HCT116 (cell line): ENCODE data around the gene PARVG. TPM values are rescaled to one million over a fixed set of nuclear protein-coding genes. Genes with fewer than 3 reads are reported as not detected.

ENCODE experiments used
- ATAC-seq: fragments of 200-7000 bp; cut with Tn5 transposase; 2 replicates; pipeline ENCODE4 v1.9.1; 2020; ENCODE audit warnings: mild to moderate bottlenecking, moderate library complexity
- BruUV-seq: library from RNA; stranded (reverse); fragments of 400-500 nt; replicated peaks from 2 replicates; lab custom pipeline; 2021; lab: Mats Ljungman, UMichigan
- CTCF ChIA-PET: fragments of 300-600 bp; sonication (Branson Sonifier 250); formaldehyde crosslinking; loops from one replicate; lab custom pipeline; 2021; ENCODE audit warnings: antibody characterized with exemption; lab: Charles Lee
- POLR2A ChIA-PET: fragments of 300-600, 350-600 bp; sonication (Branson Sonifier 250); formaldehyde crosslinking; loops from one replicate; lab custom pipeline; 2021; ENCODE audit warnings: antibody characterized with exemption; lab: Charles Lee
- RAD21 ChIA-PET, 2 experiments: fragments of 300-600 bp; sonication (Branson Sonifier 250); formaldehyde crosslinking; loops; one replicate each; lab custom pipeline; 2023; ENCODE audit warnings: low total read pairs in 2 of 2; ENCODE audit not compliant: uncharacterized antibody in 2 of 2, unreplicated experiment in 2 of 2, low non-redundant PET in 1 of 2; lab: Charles Lee
- DNase-seq: peaks from one replicate; pipeline ENCODE4 v3.0.0-alpha.2; 2010; ENCODE audit warnings: low read depth, low spot score
- H2AFZ ChIP-seq: fragments of 200-600 bp; shearing (Covaris generic), sonication (generic); 2 replicates; pipeline ENCODE4 v1.6.1; 2017; ENCODE audit warnings: low read depth, mixed run types, mixed read lengths, antibody characterized with exemption, low read length; ENCODE audit not compliant: poor library complexity, severe bottlenecking
- H3K27ac ChIP-seq: 2 replicates; pipeline ENCODE4 v1.5.1; 2012; ENCODE audit warnings: low read depth, low read length
- H3K27me3 ChIP-seq: fragments of 200-600 bp; sonication (generic); 2 replicates; pipeline ENCODE4 v1.6.1; 2016; ENCODE audit warnings: mixed run types, low read length, mixed read lengths; ENCODE audit not compliant: insufficient read depth
- H3K36me3 ChIP-seq, 2 experiments: fragments of 200-500 bp in 1 of 2; fragments of 200-600 bp in 1 of 2; sonication (Bioruptor generic) in 1 of 2; sonication (generic) in 1 of 2; 2 replicates each; pipeline versions ENCODE4 v1.5.1 to v1.6.1; 2014 to 2016; ENCODE audit warnings: low read length in 2 of 2, inconsistent platforms in 1 of 2, mixed read lengths in 1 of 2, mixed run types in 1 of 2; ENCODE audit not compliant: insufficient read depth in 2 of 2, control insufficient read depth in 1 of 2
- H3K4me1 ChIP-seq, 2 experiments: fragments of 200-600 bp in 1 of 2; sonication (generic) in 1 of 2; 2 replicates each; pipeline versions ENCODE4 v1.5.1 to v1.6.1; 2012 to 2017; ENCODE audit warnings: low read length in 2 of 2, inconsistent platforms in 1 of 2, mild to moderate bottlenecking in 1 of 2, mixed read lengths in 1 of 2, mixed run types in 1 of 2, moderate library complexity in 1 of 2; ENCODE audit not compliant: insufficient read depth in 2 of 2, control insufficient read depth in 1 of 2
- H3K4me2 ChIP-seq: fragments of 200-600 bp; sonication (generic); 2 replicates; pipeline ENCODE4 v1.6.1; 2017; ENCODE audit warnings: mixed run types, low read length, mixed read lengths
- H3K4me3 ChIP-seq, 2 experiments: fragments of 200-600 bp in 1 of 2; sonication (generic) in 1 of 2; replicated peaks in 1 of 2; 2 replicates each; pipeline ENCODE4 v1.5.1; 2011 to 2016; ENCODE audit warnings: low read length in 2 of 2, control low read depth in 1 of 2, low read depth in 1 of 2, mild to moderate bottlenecking in 1 of 2, mixed read lengths in 1 of 2, mixed run types in 1 of 2
- H3K79me2 ChIP-seq: fragments of 200-600 bp; sonication (generic); 2 replicates; pipeline ENCODE4 v1.6.1; 2017; ENCODE audit warnings: mild to moderate bottlenecking, mixed run types, low read length, moderate library complexity, mixed read lengths; ENCODE audit not compliant: insufficient read depth
- H3K9ac ChIP-seq: fragments of 200-600 bp; sonication (generic); 2 replicates; pipeline ENCODE4 v1.6.1; 2016; ENCODE audit warnings: low read length, mixed read lengths
- H3K9me2 ChIP-seq: fragments of 200-600 bp; sonication (generic), shearing (Covaris generic); 2 replicates; pipeline ENCODE4 v1.6.1; 2017; ENCODE audit warnings: mixed run types, mild to moderate bottlenecking, moderate library complexity; ENCODE audit not compliant: insufficient read depth
- H3K9me3 ChIP-seq, 2 experiments: fragments of 200-500 bp in 1 of 2; fragments of 200-600 bp in 1 of 2; sonication (Bioruptor generic) in 1 of 2; sonication (generic) in 1 of 2; 2 replicates each; pipeline ENCODE4 v1.6.1; 2014 to 2017; ENCODE audit warnings: low read length in 2 of 2, mixed read lengths in 2 of 2, inconsistent platforms in 1 of 2, low read depth in 1 of 2, mild to moderate bottlenecking in 1 of 2, mixed run types in 1 of 2, moderate library complexity in 1 of 2; ENCODE audit not compliant: control insufficient read depth in 1 of 2, insufficient read depth in 1 of 2
- H4K20me1 ChIP-seq: fragments of 200-600 bp; sonication (generic), shearing (Covaris generic); 2 replicates; pipeline ENCODE4 v1.6.1; 2017; ENCODE audit warnings: mixed run types, mild to moderate bottlenecking, moderate library complexity; ENCODE audit not compliant: insufficient read depth
- CBX3 ChIP-seq: IDR thresholded peaks from 2 replicates; pipeline ENCODE4 v1.6.1; 2012; ENCODE audit warnings: low read depth
- CEBPB ChIP-seq: IDR thresholded peaks from 2 replicates; pipeline ENCODE4 v1.6.1; 2012; ENCODE audit warnings: low read depth
- EGR1 ChIP-seq: IDR thresholded peaks from 2 replicates; pipeline ENCODE4 v1.6.1; 2012; ENCODE audit warnings: low read depth
- ELF1 ChIP-seq: IDR thresholded peaks from 2 replicates; pipeline ENCODE4 v1.6.1; 2012; ENCODE audit warnings: low read depth, borderline replicate concordance
- EZH2 ChIP-seq: fragments of 200-600 bp; sonication (generic); IDR thresholded peaks from 2 replicates; pipeline ENCODE4 v1.6.1; 2017; ENCODE audit warnings: antibody characterized with exemption, mixed run types
- EZH2phosphoT487 ChIP-seq: fragments of 200-600 bp; IDR thresholded peaks from 2 replicates; pipeline ENCODE4 v1.6.1; 2018; ENCODE audit warnings: antibody characterized with exemption, borderline replicate concordance
- FOSL1 ChIP-seq: IDR thresholded peaks from 2 replicates; pipeline ENCODE4 v1.6.1; 2012; ENCODE audit warnings: low read depth
- JUND ChIP-seq: IDR thresholded peaks from 2 replicates; pipeline ENCODE4 v1.6.1; 2012
- POLR2A ChIP-seq: IDR thresholded peaks from 2 replicates; pipeline ENCODE4 v1.7.0; 2011; ENCODE audit warnings: borderline replicate concordance; ENCODE audit not compliant: insufficient read depth, insufficient read length; ENCODE audit errors: extremely low read depth
- RAD21 ChIP-seq: IDR thresholded peaks from 2 replicates; pipeline ENCODE4 v1.6.1; 2012; ENCODE audit warnings: low read depth, mild to moderate bottlenecking
- SIN3A ChIP-seq: IDR thresholded peaks from 2 replicates; pipeline ENCODE4 v1.6.1; 2012; ENCODE audit warnings: low read depth
- SP1 ChIP-seq: IDR thresholded peaks from 2 replicates; pipeline ENCODE4 v1.6.1; 2012; ENCODE audit warnings: low read depth
- YY1 ChIP-seq: IDR thresholded peaks from 2 replicates; pipeline ENCODE4 v1.6.1; 2011; ENCODE audit warnings: low read length, low read depth, moderate library complexity, mild to moderate bottlenecking; ENCODE audit not compliant: insufficient replicate concordance; ENCODE audit errors: extremely low read depth
- ZFX ChIP-seq: fragments of 450-650 bp; IDR thresholded peaks from 2 replicates; pipeline ENCODE4 v1.6.1; 2017
- ZNF274 ChIP-seq: fragments of 200-500 bp; sonication (Bioruptor generic); IDR thresholded peaks from 2 replicates; pipeline ENCODE4 v1.6.1; 2014; ENCODE audit warnings: mild to moderate bottlenecking, low read depth, low read length, inconsistent platforms
- intact Hi-C: fragments of 100-400 bp; cut with micrococcal nuclease; formaldehyde crosslinking; loops from 2 replicates; pipeline ENCODE4 v1.10.0; 2022
- total RNA-seq: library from RNA; stranded (reverse); gene quantifications from one replicate; pipeline ENCODE4 v1.2.1, GENCODE V29; 2021; ENCODE audit not compliant: unreplicated experiment
- TF ChIP-seq, protein P1 (sequence below): IDR thresholded peaks from 2 replicates; pipeline ENCODE4 v1.6.1; 2012; ENCODE audit warnings: low read depth
- TF ChIP-seq, protein P2 (sequence below): IDR thresholded peaks from 2 replicates; pipeline ENCODE4 v1.6.1; 2012
- TF ChIP-seq, protein P3 (sequence below): IDR thresholded peaks from 2 replicates; pipeline ENCODE4 v1.6.1; 2011; ENCODE audit warnings: mild to moderate bottlenecking, low read length, moderate library complexity; ENCODE audit not compliant: insufficient replicate concordance; ENCODE audit errors: extremely low read depth
- TF ChIP-seq, protein P4 (sequence below): IDR thresholded peaks from 2 replicates; pipeline ENCODE4 v1.6.1; 2012

Gene PARVG
- total RNA-seq, 1 experiment from 2014 or later: 0.57 TPM

DNA sequence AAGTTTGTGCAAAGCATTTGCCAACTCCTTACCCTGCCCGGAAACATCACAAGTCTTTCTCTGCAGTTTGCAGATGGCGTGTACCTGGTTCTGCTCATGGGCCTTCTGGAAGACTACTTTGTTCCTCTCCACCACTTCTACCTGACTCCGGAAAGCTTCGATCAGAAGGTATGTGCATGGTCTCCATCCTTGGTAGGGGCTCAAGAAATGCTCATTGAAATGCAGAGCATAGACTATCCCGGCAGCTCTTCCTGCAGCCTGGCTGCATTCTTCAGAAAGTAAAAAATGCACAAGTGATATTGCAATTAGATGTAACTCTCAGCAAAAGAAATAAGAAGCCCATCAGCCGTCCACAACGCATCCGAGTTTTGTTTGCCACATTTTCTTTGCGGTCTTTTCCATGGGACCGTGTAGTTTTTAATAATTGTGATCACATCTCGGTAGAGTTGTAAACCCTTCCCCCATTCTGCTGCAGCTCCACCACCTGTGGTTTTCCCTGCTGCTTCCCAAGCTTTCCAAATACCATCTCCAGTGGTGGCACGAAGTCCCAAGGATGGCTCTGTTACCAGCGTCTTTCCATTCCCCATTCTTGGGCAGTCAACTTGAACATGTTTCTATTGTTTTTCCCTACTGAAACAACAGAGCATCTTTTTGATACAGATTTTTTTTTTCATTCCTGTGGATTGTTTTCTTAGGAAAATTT, 22.7 kb upstream of the PARVG start:
- ChIA-PET CTCF (no interaction called here), RAD21 (no interaction called here), POLR2A (no interaction called here)
- intact Hi-C loops: no loop called here
- H3K9me2 ChIP-seq: no peaks in the 10 kb centered on the region
- no peaks in the 10 kb centered on the region for H3K9me3 ChIP-seq
- H3K27me3 ChIP-seq: no peaks in the 10 kb centered on the region
- no peak overlapping the region for H2AFZ ChIP-seq
- DNase-seq (no peak), ATAC-seq (no peak)
- TF ChIP-seq JUND (no peak), EZH2 (no peak), CBX3 (no peak), YY1 (no peak), SIN3A (no peak), POLR2A (no peak), FOSL1 (no peak), ZNF274 (no peak), ELF1 (no peak), EZH2phosphoT487 (no peak), SP1 (no peak), CEBPB (no peak), RAD21 (no peak), ZFX (no peak), EGR1 (no peak)
- TF ChIP-seq, protein P1, sequence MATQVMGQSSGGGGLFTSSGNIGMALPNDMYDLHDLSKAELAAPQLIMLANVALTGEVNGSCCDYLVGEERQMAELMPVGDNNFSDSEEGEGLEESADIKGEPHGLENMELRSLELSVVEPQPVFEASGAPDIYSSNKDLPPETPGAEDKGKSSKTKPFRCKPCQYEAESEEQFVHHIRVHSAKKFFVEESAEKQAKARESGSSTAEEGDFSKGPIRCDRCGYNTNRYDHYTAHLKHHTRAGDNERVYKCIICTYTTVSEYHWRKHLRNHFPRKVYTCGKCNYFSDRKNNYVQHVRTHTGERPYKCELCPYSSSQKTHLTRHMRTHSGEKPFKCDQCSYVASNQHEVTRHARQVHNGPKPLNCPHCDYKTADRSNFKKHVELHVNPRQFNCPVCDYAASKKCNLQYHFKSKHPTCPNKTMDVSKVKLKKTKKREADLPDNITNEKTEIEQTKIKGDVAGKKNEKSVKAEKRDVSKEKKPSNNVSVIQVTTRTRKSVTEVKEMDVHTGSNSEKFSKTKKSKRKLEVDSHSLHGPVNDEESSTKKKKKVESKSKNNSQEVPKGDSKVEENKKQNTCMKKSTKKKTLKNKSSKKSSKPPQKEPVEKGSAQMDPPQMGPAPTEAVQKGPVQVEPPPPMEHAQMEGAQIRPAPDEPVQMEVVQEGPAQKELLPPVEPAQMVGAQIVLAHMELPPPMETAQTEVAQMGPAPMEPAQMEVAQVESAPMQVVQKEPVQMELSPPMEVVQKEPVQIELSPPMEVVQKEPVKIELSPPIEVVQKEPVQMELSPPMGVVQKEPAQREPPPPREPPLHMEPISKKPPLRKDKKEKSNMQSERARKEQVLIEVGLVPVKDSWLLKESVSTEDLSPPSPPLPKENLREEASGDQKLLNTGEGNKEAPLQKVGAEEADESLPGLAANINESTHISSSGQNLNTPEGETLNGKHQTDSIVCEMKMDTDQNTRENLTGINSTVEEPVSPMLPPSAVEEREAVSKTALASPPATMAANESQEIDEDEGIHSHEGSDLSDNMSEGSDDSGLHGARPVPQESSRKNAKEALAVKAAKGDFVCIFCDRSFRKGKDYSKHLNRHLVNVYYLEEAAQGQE: no peak
- TF ChIP-seq, protein P2, sequence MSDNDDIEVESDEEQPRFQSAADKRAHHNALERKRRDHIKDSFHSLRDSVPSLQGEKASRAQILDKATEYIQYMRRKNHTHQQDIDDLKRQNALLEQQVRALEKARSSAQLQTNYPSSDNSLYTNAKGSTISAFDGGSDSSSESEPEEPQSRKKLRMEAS: no peak
- TF ChIP-seq, protein P3, sequence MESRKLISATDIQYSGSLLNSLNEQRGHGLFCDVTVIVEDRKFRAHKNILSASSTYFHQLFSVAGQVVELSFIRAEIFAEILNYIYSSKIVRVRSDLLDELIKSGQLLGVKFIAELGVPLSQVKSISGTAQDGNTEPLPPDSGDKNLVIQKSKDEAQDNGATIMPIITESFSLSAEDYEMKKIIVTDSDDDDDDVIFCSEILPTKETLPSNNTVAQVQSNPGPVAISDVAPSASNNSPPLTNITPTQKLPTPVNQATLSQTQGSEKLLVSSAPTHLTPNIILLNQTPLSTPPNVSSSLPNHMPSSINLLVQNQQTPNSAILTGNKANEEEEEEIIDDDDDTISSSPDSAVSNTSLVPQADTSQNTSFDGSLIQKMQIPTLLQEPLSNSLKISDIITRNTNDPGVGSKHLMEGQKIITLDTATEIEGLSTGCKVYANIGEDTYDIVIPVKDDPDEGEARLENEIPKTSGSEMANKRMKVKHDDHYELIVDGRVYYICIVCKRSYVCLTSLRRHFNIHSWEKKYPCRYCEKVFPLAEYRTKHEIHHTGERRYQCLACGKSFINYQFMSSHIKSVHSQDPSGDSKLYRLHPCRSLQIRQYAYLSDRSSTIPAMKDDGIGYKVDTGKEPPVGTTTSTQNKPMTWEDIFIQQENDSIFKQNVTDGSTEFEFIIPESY: no peak
- TF ChIP-seq, protein P4, sequence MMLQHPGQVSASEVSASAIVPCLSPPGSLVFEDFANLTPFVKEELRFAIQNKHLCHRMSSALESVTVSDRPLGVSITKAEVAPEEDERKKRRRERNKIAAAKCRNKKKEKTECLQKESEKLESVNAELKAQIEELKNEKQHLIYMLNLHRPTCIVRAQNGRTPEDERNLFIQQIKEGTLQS: no peak
- no peak overlapping the region for H3K4me3 ChIP-seq
- no peaks in the 10 kb centered on the region for H3K79me2 ChIP-seq
- no TSS peak for BruUV-seq
- no peak overlapping the region for H3K4me2 ChIP-seq
- H3K4me1 ChIP-seq: no peaks in the 10 kb centered on the region
- no peaks in the 10 kb centered on the region for H3K36me3 ChIP-seq
- H3K27ac ChIP-seq: no peak overlapping the region
- no peak overlapping the region for H3K9ac ChIP-seq
- no peaks in the 10 kb centered on the region for H4K20me1 ChIP-seq
